DOHH2 (cell line): ENCODE measurements around the gene KRTAP16-1.

Experiments
- EZH2phosphoT487 ChIP-seq: fragments of 200-600 bp; sonication (generic); IDR thresholded peaks from 2 replicates; pipeline ENCODE4 v1.6.1; 2017; ENCODE audit warnings: borderline replicate concordance, mild to moderate bottlenecking, antibody characterized with exemption, low read length, moderate library complexity, mixed read lengths
- TF ChIP-seq, protein P1 (sequence below): fragments of 200-600 bp; sonication (generic); IDR thresholded peaks from one replicate; pipeline ENCODE4 v1.5.1; 2014; ENCODE audit warnings: antibody characterized with exemption, mild to moderate bottlenecking, low read depth, low read length; ENCODE audit not compliant: poor library complexity, severe bottlenecking

DNA sequence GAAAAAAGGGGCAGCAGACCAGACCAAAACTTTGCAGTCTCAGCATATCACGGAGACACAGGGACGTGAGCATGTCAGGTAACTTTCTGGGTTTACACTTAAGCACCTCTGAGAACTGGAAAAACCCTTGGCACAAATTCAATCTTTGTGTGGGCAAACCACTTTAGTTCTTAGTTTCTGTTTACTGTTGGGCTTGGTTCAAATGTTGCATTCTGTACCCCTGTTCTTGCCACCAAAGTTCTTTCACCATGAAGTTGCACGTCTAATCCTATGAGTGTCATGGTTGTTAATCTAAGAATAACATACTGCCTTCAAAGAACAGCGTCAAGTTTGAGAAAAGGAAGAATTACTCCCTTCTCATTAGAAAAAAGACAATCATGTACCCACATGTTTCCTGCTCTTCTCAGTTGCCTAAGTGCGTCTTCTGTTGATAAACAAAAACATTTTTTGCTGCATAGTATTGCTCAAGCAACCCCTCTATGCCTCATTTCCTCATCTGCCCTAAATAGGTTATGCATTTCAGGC, 29.9 kb upstream of the KRTAP16-1 start:
- TF ChIP-seq, protein P1, sequence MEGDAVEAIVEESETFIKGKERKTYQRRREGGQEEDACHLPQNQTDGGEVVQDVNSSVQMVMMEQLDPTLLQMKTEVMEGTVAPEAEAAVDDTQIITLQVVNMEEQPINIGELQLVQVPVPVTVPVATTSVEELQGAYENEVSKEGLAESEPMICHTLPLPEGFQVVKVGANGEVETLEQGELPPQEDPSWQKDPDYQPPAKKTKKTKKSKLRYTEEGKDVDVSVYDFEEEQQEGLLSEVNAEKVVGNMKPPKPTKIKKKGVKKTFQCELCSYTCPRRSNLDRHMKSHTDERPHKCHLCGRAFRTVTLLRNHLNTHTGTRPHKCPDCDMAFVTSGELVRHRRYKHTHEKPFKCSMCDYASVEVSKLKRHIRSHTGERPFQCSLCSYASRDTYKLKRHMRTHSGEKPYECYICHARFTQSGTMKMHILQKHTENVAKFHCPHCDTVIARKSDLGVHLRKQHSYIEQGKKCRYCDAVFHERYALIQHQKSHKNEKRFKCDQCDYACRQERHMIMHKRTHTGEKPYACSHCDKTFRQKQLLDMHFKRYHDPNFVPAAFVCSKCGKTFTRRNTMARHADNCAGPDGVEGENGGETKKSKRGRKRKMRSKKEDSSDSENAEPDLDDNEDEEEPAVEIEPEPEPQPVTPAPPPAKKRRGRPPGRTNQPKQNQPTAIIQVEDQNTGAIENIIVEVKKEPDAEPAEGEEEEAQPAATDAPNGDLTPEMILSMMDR: no peak
- TF ChIP-seq EZH2phosphoT487: no peak
